AG04450 (cell line): ENCODE data around the gene MARCHF3. TPM values are rescaled to one million over a fixed set of nuclear protein-coding genes. Genes with fewer than 3 reads are reported as not detected.

Experiments
- CTCF ChIA-PET: fragments of 300-600, 350-600 bp; formaldehyde crosslinking; extraction: SDS; loops from one replicate; lab custom pipeline; 2022; ENCODE audit warnings: antibody characterized with exemption, inconsistent platforms; lab: Charles Lee
- POLR2A ChIA-PET: fragments of 350-600 bp; formaldehyde crosslinking; extraction: SDS; loops from one replicate; lab custom pipeline; 2021; ENCODE audit warnings: antibody characterized with exemption, inconsistent platforms; lab: Yijun Ruan, JAX
- DNase-seq: peaks from one replicate; pipeline ENCODE4 v3.0.0-alpha.2; 2011; ENCODE audit warnings: low read depth, low spot score
- H3K27ac ChIP-seq: one replicate; pipeline ENCODE4 v1.5.1; 2012; ENCODE audit warnings: low read depth, low read length, control low read depth
- H3K27me3 ChIP-seq: one replicate; pipeline ENCODE4 v1.6.0; 2012; ENCODE audit warnings: low read length; ENCODE audit not compliant: control insufficient read depth, insufficient read depth
- H3K4me3 ChIP-seq: 2 replicates; pipeline ENCODE4 v1.5.1; 2011; ENCODE audit warnings: mild to moderate bottlenecking, low read depth, low read length, control low read depth
- H3K9me3 ChIP-seq: 2 replicates; pipeline ENCODE4 v1.5.1; 2012; ENCODE audit warnings: low read length; ENCODE audit not compliant: control insufficient read depth, insufficient read depth
- polyA plus RNA-seq: library from polyadenylated mRNA; depleted of rRNA; stranded (reverse); fragments of >200 nt; gene quantifications from 2 replicates; pipeline ENCODE4 v1.2.3, GENCODE V29; 2011
- TF ChIP-seq, protein P1 (sequence below): IDR thresholded peaks from 2 replicates; pipeline ENCODE4 v1.5.1; 2011; ENCODE audit warnings: low read depth, low read length, control low read depth, inconsistent platforms

Gene MARCHF3
- polyA plus RNA-seq, 1 experiment: 6.7 TPM

DNA sequence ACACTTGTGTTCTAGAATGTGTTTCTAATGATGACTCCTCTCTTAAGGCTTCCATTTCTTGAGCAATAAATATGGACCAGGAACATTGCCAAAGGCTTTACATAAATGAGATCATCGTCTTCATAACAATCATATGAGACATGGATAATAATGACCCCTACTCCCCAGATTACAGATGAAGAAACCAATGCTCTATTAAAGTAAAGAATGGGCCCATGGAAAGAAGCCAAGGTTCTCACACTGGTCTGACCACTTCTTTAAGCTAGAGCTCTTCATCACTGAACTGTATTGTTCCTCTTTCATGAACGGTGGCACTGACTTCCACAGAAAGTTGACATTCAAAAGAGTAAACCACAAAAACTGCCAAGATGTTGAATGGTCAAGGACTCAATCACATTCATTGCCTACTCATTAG is 65.3 kb downstream of the MARCHF3 start:
- peak; percentile 72 for DNase-seq
- ChIA-PET CTCF (interaction anchor here (1.0 kb wide), 1 partner anchor 185 kb away, joined by 5 read pairs; no protein-coding TSS in a partner anchor), POLR2A (interaction anchor here (0.6 kb wide), 1 partner anchor 28 kb away, joined by 3 read pairs; no protein-coding TSS in a partner anchor)
- Histone ChIP-seq H3K27me3 (no peaks in the 10 kb centered on the region), H3K9me3 (no peaks in the 10 kb centered on the region), H3K4me3 (no peak overlapping the region), H3K27ac (no peak overlapping the region)
- TF ChIP-seq, protein P1, sequence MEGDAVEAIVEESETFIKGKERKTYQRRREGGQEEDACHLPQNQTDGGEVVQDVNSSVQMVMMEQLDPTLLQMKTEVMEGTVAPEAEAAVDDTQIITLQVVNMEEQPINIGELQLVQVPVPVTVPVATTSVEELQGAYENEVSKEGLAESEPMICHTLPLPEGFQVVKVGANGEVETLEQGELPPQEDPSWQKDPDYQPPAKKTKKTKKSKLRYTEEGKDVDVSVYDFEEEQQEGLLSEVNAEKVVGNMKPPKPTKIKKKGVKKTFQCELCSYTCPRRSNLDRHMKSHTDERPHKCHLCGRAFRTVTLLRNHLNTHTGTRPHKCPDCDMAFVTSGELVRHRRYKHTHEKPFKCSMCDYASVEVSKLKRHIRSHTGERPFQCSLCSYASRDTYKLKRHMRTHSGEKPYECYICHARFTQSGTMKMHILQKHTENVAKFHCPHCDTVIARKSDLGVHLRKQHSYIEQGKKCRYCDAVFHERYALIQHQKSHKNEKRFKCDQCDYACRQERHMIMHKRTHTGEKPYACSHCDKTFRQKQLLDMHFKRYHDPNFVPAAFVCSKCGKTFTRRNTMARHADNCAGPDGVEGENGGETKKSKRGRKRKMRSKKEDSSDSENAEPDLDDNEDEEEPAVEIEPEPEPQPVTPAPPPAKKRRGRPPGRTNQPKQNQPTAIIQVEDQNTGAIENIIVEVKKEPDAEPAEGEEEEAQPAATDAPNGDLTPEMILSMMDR: no peak

DNA sequence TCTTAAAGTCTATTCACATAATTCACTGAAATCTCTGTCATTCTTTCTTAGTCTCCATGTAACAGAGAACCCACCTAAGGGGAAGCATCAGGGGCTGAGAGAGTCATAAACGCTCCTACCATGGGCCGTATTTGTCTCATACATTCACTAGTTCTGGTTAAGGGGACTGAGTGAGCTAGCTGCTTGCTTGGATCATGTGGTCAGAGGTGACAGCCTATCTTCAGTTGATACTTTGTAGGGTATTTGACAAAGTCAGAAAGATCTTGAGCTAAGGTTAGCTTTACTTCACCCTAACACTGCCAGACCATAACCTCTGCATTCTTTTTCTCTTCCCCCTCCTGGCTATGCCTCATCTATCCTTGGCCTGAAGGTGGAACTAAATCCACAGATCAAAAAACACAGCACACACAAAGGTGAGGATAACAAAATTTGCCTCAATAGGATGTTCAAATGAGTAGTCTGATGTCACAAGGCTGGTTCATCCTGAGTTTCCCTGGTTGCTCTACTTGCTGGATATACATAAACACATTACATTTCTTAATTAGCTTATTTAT is 66.5 kb downstream of the MARCHF3 start:
- H3K27me3 ChIP-seq: no peaks in the 10 kb centered on the region
- H3K9me3 ChIP-seq: no peaks in the 10 kb centered on the region
- no peak overlapping the region for H3K4me3 ChIP-seq
- TF ChIP-seq, protein P1: no peak
- no peak for DNase-seq
- CTCF ChIA-PET: interaction anchor here (1.0 kb wide), 1 partner anchor 155 kb away, joined by 4 read pairs; no protein-coding TSS in a partner anchor
- H3K27ac ChIP-seq: no peak overlapping the region
- POLR2A ChIA-PET: no interaction called here

DNA sequence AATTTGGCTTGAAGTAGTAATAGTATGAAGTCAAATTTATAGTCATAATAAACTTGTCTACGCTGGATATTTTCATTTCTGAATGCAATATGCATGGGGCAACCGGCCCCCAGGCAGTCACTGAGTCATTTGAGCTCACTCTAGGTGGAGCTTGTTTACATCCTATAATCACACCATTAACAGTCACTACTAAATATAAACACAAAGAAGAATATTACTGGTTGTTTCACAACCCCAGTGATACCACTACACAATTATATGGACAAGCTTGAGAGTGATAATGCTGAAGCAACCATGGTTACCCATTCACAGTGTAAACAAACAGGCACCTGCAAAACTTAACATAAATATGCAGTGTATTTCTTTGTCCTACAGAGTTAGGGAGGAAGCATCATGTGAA is 68.7 kb downstream of the MARCHF3 start:
- ChIA-PET CTCF (interaction anchor here (0.8 kb wide), 1 partner anchor 25 kb away, joined by 3 read pairs; no protein-coding TSS in a partner anchor), POLR2A (no interaction called here)
- Histone ChIP-seq H3K9me3 (no peaks in the 10 kb centered on the region), H3K4me3 (no peak overlapping the region), H3K27ac (no peak overlapping the region), H3K27me3 (no peaks in the 10 kb centered on the region)
- TF ChIP-seq, protein P1: no peak
- DNase-seq: no peak

DNA sequence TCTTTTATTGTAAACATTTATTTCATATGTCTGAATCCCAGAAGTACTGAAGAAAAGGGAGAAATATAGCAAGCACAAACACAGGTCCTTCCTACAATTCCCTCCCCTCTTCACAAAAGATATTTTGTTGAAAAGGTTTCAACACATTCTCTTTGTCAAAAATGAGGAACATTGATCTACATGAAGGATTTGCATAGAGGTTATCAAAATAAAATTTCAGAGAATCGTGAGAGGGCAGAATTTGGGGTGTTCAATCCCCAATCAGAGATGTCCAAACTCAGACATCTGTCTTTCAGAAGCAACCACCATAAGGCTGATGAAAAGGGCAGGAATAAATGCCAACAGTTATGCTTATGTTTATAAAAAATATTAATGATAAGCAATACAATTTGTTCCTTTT is 69.2 kb downstream of the MARCHF3 start:
- ChIA-PET CTCF (interaction anchor here (0.8 kb wide), 1 partner anchor 24 kb away, joined by 3 read pairs; no protein-coding TSS in a partner anchor), POLR2A (interaction anchor here (0.5 kb wide), 1 partner anchor 22 kb away, joined by 5 read pairs; no protein-coding TSS in a partner anchor)
- no peaks in the 10 kb centered on the region for H3K27me3 ChIP-seq
- H3K4me3 ChIP-seq: no peak overlapping the region
- H3K9me3 ChIP-seq: no peaks in the 10 kb centered on the region
- no peak overlapping the region for H3K27ac ChIP-seq
- TF ChIP-seq, protein P1: no peak
- no peak for DNase-seq

DNA sequence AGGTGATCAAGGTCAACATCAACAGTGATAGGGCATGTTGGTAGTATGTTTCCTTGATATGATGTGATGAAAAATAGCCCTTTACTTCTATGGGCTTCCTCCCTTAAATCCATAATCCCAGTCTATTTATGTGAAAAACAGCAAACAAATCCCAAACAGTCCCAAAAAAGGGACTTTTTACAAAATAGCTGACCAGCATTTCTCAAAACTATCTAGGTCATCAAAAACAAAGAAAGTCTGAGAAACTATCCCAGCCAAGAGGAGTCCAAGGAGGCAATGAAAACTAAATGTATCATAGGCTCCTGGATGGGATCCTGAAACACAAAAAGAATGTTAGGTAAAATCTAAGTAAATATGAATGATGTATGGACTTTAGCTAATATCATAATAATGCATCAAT is 71.2 kb downstream of the MARCHF3 start:
- H3K4me3 ChIP-seq: no peak overlapping the region
- H3K9me3 ChIP-seq: no peaks in the 10 kb centered on the region
- CTCF ChIA-PET: interaction anchor here (1.5 kb wide), 1 partner anchor 21 kb away, joined by 3 read pairs; no protein-coding TSS in a partner anchor
- H3K27ac ChIP-seq: no peak overlapping the region
- POLR2A ChIA-PET: no interaction called here
- TF ChIP-seq, protein P1: no peak
- no peak for DNase-seq
- H3K27me3 ChIP-seq: no peaks in the 10 kb centered on the region
